Testis (tissue), 3 donors: ENCODE data around the gene ALPL. TPM values are rescaled to one million over a fixed set of nuclear protein-coding genes. Genes with fewer than 3 reads are reported as not detected.

Source experiments
- DNase-seq: peaks from one replicate; pipeline ENCODE4 v3.0.0-alpha.2; 2019
- H3K27ac ChIP-seq, 2 donors: fragments of 200-600 bp; sonication (generic); one replicate each; pipeline ENCODE4 v1.5.1; 2019
- H3K27me3 ChIP-seq: fragments of 200-600 bp; sonication (generic); one replicate; pipeline ENCODE4 v1.5.1; 2019
- H3K36me3 ChIP-seq: fragments of 200-600 bp; sonication (generic); one replicate; pipeline ENCODE4 v1.5.1; 2017; ENCODE audit warnings: low read depth; ENCODE audit errors: missing control alignments
- H3K4me1 ChIP-seq: fragments of 200-600 bp; sonication (generic); one replicate; pipeline ENCODE4 v1.5.1; 2019
- H3K4me3 ChIP-seq, 2 donors: fragments of 200-600 bp; sonication (generic); one replicate each; pipeline ENCODE4 v1.5.1; 2017 to 2019
- H3K9me3 ChIP-seq: fragments of 200-600 bp; sonication (generic); one replicate; pipeline ENCODE4 v1.5.1; 2017
- POLR2A ChIP-seq: fragments of 450-650 bp; IDR thresholded peaks from one replicate; pipeline ENCODE4 v1.6.1; 2017; ENCODE audit warnings: antibody characterized with exemption, mild to moderate bottlenecking, moderate library complexity
- WGBS, 2 donors: methylation state at CpG; one replicate each; pipeline ENCODE4 v1.1.5; 2018; 5-methylcytosine and 5-hydroxymethylcytosine counted together
- intact Hi-C: fragments of 100-400 bp; cut with DNase I; formaldehyde crosslinking; loops from one replicate; pipeline ENCODE4 v1.15.1; 2023; ENCODE audit warnings: low total_unique reads
- polyA plus RNA-seq: library from polyadenylated mRNA; stranded (reverse); fragments of 350-450 nt; fragmentation: Illumina TruSeq; extraction: RNeasy Lipid Tissue Mini Kit (QIAGEN cat#74804); gene quantifications from one replicate; pipeline ENCODE4 v1.2.3, GENCODE V29; 2014; ENCODE audit warnings: low read depth, low replicate concordance; ENCODE audit not compliant: insufficient read depth
- total RNA-seq, 2 donors: library from RNA; depleted of rRNA; stranded (reverse); fragments of >200 nt; gene quantifications; one replicate each; pipeline ENCODE4 v1.2.3, GENCODE V29; 2016
- TF ChIP-seq, protein P1 (sequence below), 3 experiments: fragments of 450-650 bp in 2 of 3; fragments of 200-600 bp in 1 of 3; sonication (generic) in 1 of 3; IDR thresholded peaks; one replicate each; pipeline ENCODE4 v1.5.1; 2016 to 2019; ENCODE audit warnings: antibody characterized with exemption in 3 of 3, mild to moderate bottlenecking in 2 of 3, moderate library complexity in 1 of 3

The ALPL gene
- total and polyA plus RNA-seq, 3 donors from 2014 or later, result 11.8 to 22.2 (median 15.7) TPM

- no peak overlapping the region for H3K27ac ChIP-seq
- no peak for DNase-seq
- 81 to 93% methylated on average over 8 to 11 of the region's 11 CpGs for WGBS, 2 donors
- H3K27me3 ChIP-seq, result no peaks in the 10 kb centered on the region
- intact Hi-C loops, result no loop called here
- TF ChIP-seq, protein P1, sequence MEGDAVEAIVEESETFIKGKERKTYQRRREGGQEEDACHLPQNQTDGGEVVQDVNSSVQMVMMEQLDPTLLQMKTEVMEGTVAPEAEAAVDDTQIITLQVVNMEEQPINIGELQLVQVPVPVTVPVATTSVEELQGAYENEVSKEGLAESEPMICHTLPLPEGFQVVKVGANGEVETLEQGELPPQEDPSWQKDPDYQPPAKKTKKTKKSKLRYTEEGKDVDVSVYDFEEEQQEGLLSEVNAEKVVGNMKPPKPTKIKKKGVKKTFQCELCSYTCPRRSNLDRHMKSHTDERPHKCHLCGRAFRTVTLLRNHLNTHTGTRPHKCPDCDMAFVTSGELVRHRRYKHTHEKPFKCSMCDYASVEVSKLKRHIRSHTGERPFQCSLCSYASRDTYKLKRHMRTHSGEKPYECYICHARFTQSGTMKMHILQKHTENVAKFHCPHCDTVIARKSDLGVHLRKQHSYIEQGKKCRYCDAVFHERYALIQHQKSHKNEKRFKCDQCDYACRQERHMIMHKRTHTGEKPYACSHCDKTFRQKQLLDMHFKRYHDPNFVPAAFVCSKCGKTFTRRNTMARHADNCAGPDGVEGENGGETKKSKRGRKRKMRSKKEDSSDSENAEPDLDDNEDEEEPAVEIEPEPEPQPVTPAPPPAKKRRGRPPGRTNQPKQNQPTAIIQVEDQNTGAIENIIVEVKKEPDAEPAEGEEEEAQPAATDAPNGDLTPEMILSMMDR (IDR thresholded peaks at IDR 0.05), result no peak
- TF ChIP-seq POLR2A, result no peak
- no peak overlapping the region for H3K4me3 ChIP-seq
- no peaks in the 10 kb centered on the region for H3K9me3 ChIP-seq
- H3K4me1 ChIP-seq, result no peaks in the 10 kb centered on the region
- H3K36me3 ChIP-seq, result no peaks in the 10 kb centered on the region
Measured at GRCh38 chr1:21546122-21546825, 37.1 kb downstream of the ALPL start.

DNA sequence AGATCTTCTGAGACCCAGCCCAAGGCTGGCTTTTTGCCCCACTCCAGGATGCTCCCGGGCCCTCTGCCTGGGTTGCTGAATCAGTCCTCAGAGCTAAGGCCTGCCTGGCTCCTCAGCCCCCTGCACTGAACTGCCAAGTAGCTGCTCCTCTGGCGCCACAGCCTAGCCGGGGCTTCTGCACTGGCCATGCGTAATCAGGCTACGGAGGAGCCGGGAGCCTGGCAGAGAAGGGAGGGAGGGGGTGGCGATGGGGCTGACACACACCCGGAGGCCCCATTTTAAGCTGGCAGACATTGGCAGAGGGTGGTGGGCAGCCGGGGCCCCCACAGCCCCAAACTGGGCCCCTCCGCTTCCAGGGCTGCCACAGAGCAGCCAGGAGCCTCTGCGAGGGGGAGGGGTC lies 38.7 kb downstream of the ALPL start:
- WGBS, 2 donors, result 84 to 88% methylated on average over 5 to 11 of the region's 11 CpGs
- intact Hi-C loops, result no loop called here
- Histone ChIP-seq H3K9me3 (no peaks in the 10 kb centered on the region), H3K36me3 (no peaks in the 10 kb centered on the region), H3K4me1 (no peaks in the 10 kb centered on the region), H3K4me3 (no peak overlapping the region), H3K27me3 (no peaks in the 10 kb centered on the region), H3K27ac (no peak overlapping the region)
- TF ChIP-seq, protein P1 (IDR thresholded peaks at IDR 0.05), result no peak
- TF ChIP-seq POLR2A, result no peak
- DNase-seq, result no peak

DNA sequence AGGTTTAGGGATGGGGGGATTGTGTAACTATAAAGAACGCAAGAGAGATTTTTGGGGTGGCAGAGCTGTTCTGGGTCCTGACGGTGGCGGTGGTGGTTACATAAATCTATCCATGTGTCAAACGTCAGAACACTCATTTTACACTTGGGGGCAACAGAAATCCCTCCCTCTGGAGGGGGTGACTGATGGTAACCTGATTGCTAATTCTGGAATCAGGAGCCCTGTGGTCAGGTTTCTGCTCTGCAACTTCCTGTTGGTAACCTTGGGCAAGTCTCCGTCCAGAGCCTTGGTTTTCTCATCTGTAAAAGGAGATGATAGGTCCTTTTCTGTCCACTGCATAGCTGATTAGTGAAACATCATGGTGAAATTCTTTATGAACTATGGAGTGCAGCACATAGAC lies 40.9 kb downstream of the ALPL start:
- Histone ChIP-seq H3K9me3 (no peaks in the 10 kb centered on the region), H3K4me3 (no peak overlapping the region), H3K4me1 (no peaks in the 10 kb centered on the region), H3K36me3 (no peaks in the 10 kb centered on the region), H3K27ac (no peak overlapping the region), H3K27me3 (no peaks in the 10 kb centered on the region)
- no peak for DNase-seq
- TF ChIP-seq POLR2A, result no peak
- TF ChIP-seq, protein P1 (IDR thresholded peaks at IDR 0.05), result no peak
- intact Hi-C loops, result no loop called here
- 77 to 78% methylated on average over 5 of the region's 5 CpGs for WGBS, 2 donors

- Histone ChIP-seq H3K9me3 (no peaks in the 10 kb centered on the region), H3K4me1 (no peaks in the 10 kb centered on the region)
Measured at GRCh38 chr1:21550866-21551475, 41.7 kb downstream of the ALPL start.

More at GRCh38 chr1:21550866-21551475, 41.7 kb downstream of the ALPL start:
- Histone ChIP-seq H3K36me3 (no peaks in the 10 kb centered on the region), H3K27me3 (no peaks in the 10 kb centered on the region), H3K4me3 (no peak overlapping the region), H3K27ac (no peak overlapping the region)
- TF ChIP-seq, protein P1 (IDR thresholded peaks at IDR 0.05), result no peak
- no peak for TF ChIP-seq POLR2A
- no peak for DNase-seq
- intact Hi-C loops, result no loop called here
- 69 to 85% methylated on average over 12 of the region's 12 CpGs for WGBS, 2 donors
